ENCODE measurements around the gene ABHD4. TPM values are rescaled to one million over a fixed set of nuclear protein-coding genes. Genes with fewer than 3 reads are reported as not detected.
A peak's percentile ranks its signal among the peaks of the same experiment; 100 is the strongest.

Gene ABHD4
- total and polyA plus RNA-seq, 2 of the 4 experiments (the other 2 are of a cell fraction), result 5.0 to 22.0 TPM

DNA sequence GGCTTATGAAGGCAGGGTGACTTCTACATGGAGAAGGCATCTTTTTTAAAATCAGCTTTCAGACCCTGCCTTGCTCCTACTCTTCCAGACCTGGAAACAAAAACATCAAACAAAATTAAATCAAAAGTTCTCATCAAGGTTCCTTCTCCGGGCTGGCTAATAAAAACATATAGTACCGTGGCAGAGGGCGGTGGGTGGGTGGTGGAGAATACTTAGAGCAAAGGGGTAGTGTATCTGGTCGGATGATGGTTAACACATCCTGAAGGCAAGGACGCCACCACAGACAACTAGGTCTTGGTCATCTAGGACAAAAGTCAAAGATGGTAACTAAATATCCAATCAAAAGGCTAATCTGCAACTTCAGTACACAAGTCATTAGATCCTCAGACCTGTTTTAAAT is 10.9 kb upstream of the ABHD4 start:
- Histone ChIP-seq H2BK15ac (ENCODE audit: low read depth, low read length) (no peak overlapping the region), H4K5ac (ENCODE audit: low read depth, low read length) (no peak overlapping the region), H2AK9ac (replicated peaks; ENCODE audit: low read depth, low read length, poor library complexity) (no peak overlapping the region), H3K4me1 (ENCODE audit: control insufficient read depth, insufficient read depth, low read length) (peaks cover 3% of the 10 kb centered on the region), H2BK120ac (ENCODE audit: low read depth, low read length) (no peak overlapping the region), H4K91ac (ENCODE audit: insufficient read depth, low read depth, low read length) (no peak overlapping the region), H2AFZ (replicated peaks; ENCODE audit: low read length, poor library complexity) (no peak overlapping the region), H3K56ac (ENCODE audit: extremely low read depth, insufficient read depth, low read length) (no peak overlapping the region), H3K4me2 (ENCODE audit: low read depth, low read length) (peak overlapping the region; percentile 27; the same call in 1 of the 2 replicates), H3K14ac (replicated peaks; ENCODE audit: low read depth, low read length) (no peak overlapping the region), H2AK5ac (ENCODE audit: low read depth, low read length) (no peak overlapping the region), H3K23ac (ENCODE audit: low read depth, low read length) (0 out of 2 replicates have a peak overlapping the region, but pooled peaks have one; percentile 10), H3K9me3 (ENCODE audit: control insufficient read depth, insufficient read depth, low read length) (no peaks in the 10 kb centered on the region), H2BK5ac (ENCODE audit: low read depth, low read length, poor library complexity, severe bottlenecking) (no peak overlapping the region), H2BK20ac (ENCODE audit: low read depth, low read length) (no peak overlapping the region), H3K4me3 (ENCODE audit: insufficient read depth, low read depth, low read length) (no peak overlapping the region), H4K8ac (ENCODE audit: low read depth in 2 of 2, low read length in 2 of 2) (no peak overlapping the region), H3K79me1 (ENCODE audit: low read depth in 1 of 2, low read length in 2 of 2) (peaks cover 12 to 40% of the 10 kb centered on the region in 2 experiments), H3K9ac (ENCODE audit: low read depth, low read length) (no peak overlapping the region), H3K27ac (ENCODE audit: insufficient read depth, low read length) (no peak overlapping the region), H3K18ac (ENCODE audit: low read depth, low read length) (no peak overlapping the region), H4K20me1 (ENCODE audit: insufficient read depth, low read length) (peaks cover 15% of the 10 kb centered on the region), H3K4ac (ENCODE audit: low read depth, low read length) (no peak overlapping the region), H3K9me1 (ENCODE audit: insufficient read depth, low read length) (peaks cover 3% of the 10 kb centered on the region), H3K27me3 (ENCODE audit: control insufficient read depth, insufficient read depth, low read length) (no peaks in the 10 kb centered on the region), H3K36me3 (ENCODE audit: control insufficient read depth, insufficient read depth, low read length) (peaks cover 4% of the 10 kb centered on the region)
- CTCF ChIA-PET, result no interaction called here
- ATAC-seq (ENCODE audit: low read depth), result no peak
- WGBS, 2 experiments (ENCODE audit: extremely low coverage in 2 of 2, insufficient read length in 1 of 2), result no CpG with 5 or more reads among the region's 5 CpGs
- in situ Hi-C loops (cut with MboI; ENCODE audit: low sequenced_read_pairs), result loop anchor here (10.0 kb wide), 1 partner anchor 258 kb away; no protein-coding TSS in a partner anchor
- no peak for DNase-seq
- dilution Hi-C loops (cut with HindIII; ENCODE audit: low sequenced_read_pairs, unreplicated experiment), result no loop called here
- POLR2A ChIA-PET (ENCODE audit: unreplicated experiment), result no interaction called here
- TF ChIP-seq USF2 (IDR thresholded peaks at IDR 0.05; ENCODE audit: low read depth, low read length) (no peak), ELK1 (IDR thresholded peaks at IDR 0.05; ENCODE audit: borderline replicate concordance, low read depth, low read length) (no peak), POLR2A (IDR thresholded peaks at IDR 0.05; ENCODE audit: low read depth, low read length) (no peak), RFX5 (IDR thresholded peaks at IDR 0.05; ENCODE audit: low read depth, low read length) (no peak), RCOR1 (IDR thresholded peaks at IDR 0.05; ENCODE audit: insufficient replicate concordance, low read length) (no peak), FOS (IDR thresholded peaks at IDR 0.05; ENCODE audit: low read depth, low read length) (no peak), SMC3 (IDR thresholded peaks at IDR 0.05; ENCODE audit: low read depth, low read length) (no peak), MAZ (IDR thresholded peaks at IDR 0.05; ENCODE audit: borderline replicate concordance, low read depth, low read length) (no peak), NFE2L2 (IDR thresholded peaks at IDR 0.05; ENCODE audit: low read depth, low read length) (no peak), MXI1 (IDR thresholded peaks at IDR 0.05; ENCODE audit: borderline replicate concordance, low read depth, low read length) (no peak), CHD1 (IDR thresholded peaks at IDR 0.05; ENCODE audit: low read depth, low read length) (no peak), CEBPB (IDR thresholded peaks at IDR 0.05; ENCODE audit: low read depth, low read length) (no peak), BHLHE40 (IDR thresholded peaks at IDR 0.05; ENCODE audit: low read depth, low read length) (no peak), MAFK (IDR thresholded peaks at IDR 0.05; ENCODE audit: low read depth, low read length) (no peak), RAD21 (IDR thresholded peaks at IDR 0.05; ENCODE audit: low read length) (no peak)
- TF ChIP-seq, protein P1, sequence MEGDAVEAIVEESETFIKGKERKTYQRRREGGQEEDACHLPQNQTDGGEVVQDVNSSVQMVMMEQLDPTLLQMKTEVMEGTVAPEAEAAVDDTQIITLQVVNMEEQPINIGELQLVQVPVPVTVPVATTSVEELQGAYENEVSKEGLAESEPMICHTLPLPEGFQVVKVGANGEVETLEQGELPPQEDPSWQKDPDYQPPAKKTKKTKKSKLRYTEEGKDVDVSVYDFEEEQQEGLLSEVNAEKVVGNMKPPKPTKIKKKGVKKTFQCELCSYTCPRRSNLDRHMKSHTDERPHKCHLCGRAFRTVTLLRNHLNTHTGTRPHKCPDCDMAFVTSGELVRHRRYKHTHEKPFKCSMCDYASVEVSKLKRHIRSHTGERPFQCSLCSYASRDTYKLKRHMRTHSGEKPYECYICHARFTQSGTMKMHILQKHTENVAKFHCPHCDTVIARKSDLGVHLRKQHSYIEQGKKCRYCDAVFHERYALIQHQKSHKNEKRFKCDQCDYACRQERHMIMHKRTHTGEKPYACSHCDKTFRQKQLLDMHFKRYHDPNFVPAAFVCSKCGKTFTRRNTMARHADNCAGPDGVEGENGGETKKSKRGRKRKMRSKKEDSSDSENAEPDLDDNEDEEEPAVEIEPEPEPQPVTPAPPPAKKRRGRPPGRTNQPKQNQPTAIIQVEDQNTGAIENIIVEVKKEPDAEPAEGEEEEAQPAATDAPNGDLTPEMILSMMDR (conservative IDR thresholded peaks at IDR 0.05; ENCODE audit: low read depth, low read length), result no peak
- intact Hi-C loops (cut with micrococcal nuclease), result no loop called here
- BruUV-seq (replicated peaks), result no TSS peak
